ENCODE results near the gene CUX1. TPM values are rescaled to one million over a fixed set of nuclear protein-coding genes. Genes with fewer than 3 reads are reported as not detected.

CUX1 gene
- total RNA-seq, 3 donors from 2014 or later: 35.1 to 54.4 (median 41.1) TPM

DNA sequence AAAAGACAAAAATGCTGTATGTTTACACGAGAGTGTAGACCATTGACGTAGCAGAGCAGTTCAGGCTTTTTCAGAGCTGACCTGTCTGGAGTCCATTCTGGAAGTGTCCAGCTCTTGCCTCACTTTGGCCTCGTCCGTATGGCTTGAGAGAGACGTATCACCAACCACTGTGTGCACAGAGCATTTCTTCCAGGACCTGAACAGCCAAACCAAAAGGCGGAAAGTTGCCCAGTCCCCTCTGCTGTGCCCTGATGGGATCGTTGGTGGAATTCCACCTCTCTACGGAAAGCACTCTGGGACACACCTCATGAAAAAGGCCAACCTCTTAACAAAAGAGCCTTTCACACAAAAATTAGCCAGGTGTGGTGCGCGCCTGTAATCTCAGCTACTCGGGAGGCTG is 284.5 kb downstream of the CUX1 start:
- TF ChIP-seq, protein P1, sequence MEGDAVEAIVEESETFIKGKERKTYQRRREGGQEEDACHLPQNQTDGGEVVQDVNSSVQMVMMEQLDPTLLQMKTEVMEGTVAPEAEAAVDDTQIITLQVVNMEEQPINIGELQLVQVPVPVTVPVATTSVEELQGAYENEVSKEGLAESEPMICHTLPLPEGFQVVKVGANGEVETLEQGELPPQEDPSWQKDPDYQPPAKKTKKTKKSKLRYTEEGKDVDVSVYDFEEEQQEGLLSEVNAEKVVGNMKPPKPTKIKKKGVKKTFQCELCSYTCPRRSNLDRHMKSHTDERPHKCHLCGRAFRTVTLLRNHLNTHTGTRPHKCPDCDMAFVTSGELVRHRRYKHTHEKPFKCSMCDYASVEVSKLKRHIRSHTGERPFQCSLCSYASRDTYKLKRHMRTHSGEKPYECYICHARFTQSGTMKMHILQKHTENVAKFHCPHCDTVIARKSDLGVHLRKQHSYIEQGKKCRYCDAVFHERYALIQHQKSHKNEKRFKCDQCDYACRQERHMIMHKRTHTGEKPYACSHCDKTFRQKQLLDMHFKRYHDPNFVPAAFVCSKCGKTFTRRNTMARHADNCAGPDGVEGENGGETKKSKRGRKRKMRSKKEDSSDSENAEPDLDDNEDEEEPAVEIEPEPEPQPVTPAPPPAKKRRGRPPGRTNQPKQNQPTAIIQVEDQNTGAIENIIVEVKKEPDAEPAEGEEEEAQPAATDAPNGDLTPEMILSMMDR (IDR thresholded peaks at IDR 0.05): no peak
- Histone ChIP-seq H3K9me3 (no peaks in the 10 kb centered on the region), H3K4me3 (no peak overlapping the region), H3K27ac (no peak overlapping the region), H3K36me3 (no peaks in the 10 kb centered on the region), H3K4me1 (no peaks in the 10 kb centered on the region), H3K27me3 (no peaks in the 10 kb centered on the region)
- DNase-seq (ENCODE audit: low spot score in 2 of 2): no peak
- intact Hi-C loops (cut with DNase I; ENCODE audit: low total_unique reads): no loop called here

DNA sequence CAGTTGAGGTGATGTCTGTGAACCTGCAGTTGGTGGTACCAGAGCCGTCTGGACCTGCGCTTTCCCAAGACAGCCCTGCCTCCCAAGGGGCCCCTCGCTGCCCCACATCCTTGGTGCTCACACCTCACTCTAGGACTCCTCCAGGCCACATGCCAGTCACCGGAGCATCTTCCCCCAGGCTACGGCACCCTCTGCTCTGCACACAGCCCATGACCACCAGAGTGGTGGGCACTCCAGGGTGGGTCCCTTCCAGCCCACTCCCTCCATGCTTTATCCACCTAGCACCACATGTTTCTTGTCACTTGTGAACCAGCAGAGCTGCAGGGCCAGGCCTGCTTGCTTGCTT is 285.6 kb downstream of the CUX1 start:
- no peaks in the 10 kb centered on the region for H3K4me1 ChIP-seq
- no peak for DNase-seq (ENCODE audit: low spot score in 2 of 2)
- no peaks in the 10 kb centered on the region for H3K27me3 ChIP-seq
- TF ChIP-seq POLR2A (IDR thresholded peaks at IDR 0.05) (no peak), POLR2AphosphoS5 (IDR thresholded peaks at IDR 0.05) (no peak)
- TF ChIP-seq, protein P1 (IDR thresholded peaks at IDR 0.05): no peak
- no peak overlapping the region for H3K4me3 ChIP-seq
- H3K9me3 ChIP-seq: no peaks in the 10 kb centered on the region
- intact Hi-C loops (cut with DNase I; ENCODE audit: low total_unique reads): no loop called here
- no peaks in the 10 kb centered on the region for H3K36me3 ChIP-seq
- no peak overlapping the region for H3K27ac ChIP-seq

DNA sequence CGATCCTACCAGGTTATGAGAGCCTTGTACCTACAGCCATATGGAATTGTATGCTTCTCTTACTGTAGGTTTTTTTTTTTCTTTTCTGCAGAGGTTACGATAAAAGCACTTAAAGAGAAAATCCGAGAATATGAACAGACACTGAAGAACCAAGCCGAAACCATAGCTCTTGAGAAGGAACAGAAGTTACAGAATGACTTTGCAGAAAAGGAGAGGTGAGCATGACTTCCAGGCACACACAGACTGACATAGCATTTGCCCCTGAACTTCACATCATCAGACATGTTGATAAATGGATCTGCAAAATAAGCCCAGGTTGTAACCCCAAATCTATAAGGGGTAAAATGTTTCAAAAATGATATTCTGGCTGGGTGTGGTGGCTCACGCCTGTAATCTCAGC is 286.8 kb downstream of the CUX1 start:
- Histone ChIP-seq H3K27me3 (no peaks in the 10 kb centered on the region), H3K9me3 (no peaks in the 10 kb centered on the region), H3K27ac (no peak overlapping the region), H3K4me1 (no peaks in the 10 kb centered on the region), H3K4me3 (no peak overlapping the region), H3K36me3 (no peaks in the 10 kb centered on the region)
- intact Hi-C loops (cut with DNase I; ENCODE audit: low total_unique reads): no loop called here
- no peak for DNase-seq (ENCODE audit: low spot score in 2 of 2)
- TF ChIP-seq, protein P1 (IDR thresholded peaks at IDR 0.05): no peak
- TF ChIP-seq POLR2A (IDR thresholded peaks at IDR 0.05): no peak
- no peak for TF ChIP-seq POLR2AphosphoS5 (IDR thresholded peaks at IDR 0.05)

DNA sequence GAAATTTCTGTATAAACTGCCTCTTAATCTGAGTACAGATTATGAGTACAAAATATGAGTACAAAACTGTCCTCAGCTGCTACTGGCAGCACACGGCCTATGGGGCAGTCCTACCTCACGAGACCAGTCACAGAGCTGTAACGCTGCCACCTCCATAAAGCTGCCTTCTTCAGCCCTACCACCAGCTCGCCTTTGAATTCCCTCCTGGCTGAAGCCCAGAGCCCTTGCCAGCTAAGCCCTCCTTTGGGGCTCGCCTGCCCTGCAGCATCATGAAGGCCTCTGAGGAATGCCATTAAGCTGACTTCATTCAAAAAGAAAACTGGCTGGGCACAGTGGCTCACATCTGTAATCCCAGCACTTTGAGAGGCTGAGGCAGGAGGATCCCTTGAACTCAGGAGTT is 289.2 kb downstream of the CUX1 start:
- no peak overlapping the region for H3K27ac ChIP-seq
- H3K36me3 ChIP-seq: no peaks in the 10 kb centered on the region
- H3K4me3 ChIP-seq: no peak overlapping the region
- TF ChIP-seq POLR2A (IDR thresholded peaks at IDR 0.05) (no peak), POLR2AphosphoS5 (IDR thresholded peaks at IDR 0.05) (no peak)
- TF ChIP-seq, protein P1 (IDR thresholded peaks at IDR 0.05): no peak
- DNase-seq (ENCODE audit: low spot score in 2 of 2): no peak
- H3K27me3 ChIP-seq: no peaks in the 10 kb centered on the region
- no peaks in the 10 kb centered on the region for H3K9me3 ChIP-seq
- no peaks in the 10 kb centered on the region for H3K4me1 ChIP-seq
- intact Hi-C loops (cut with DNase I; ENCODE audit: low total_unique reads): no loop called here

DNA sequence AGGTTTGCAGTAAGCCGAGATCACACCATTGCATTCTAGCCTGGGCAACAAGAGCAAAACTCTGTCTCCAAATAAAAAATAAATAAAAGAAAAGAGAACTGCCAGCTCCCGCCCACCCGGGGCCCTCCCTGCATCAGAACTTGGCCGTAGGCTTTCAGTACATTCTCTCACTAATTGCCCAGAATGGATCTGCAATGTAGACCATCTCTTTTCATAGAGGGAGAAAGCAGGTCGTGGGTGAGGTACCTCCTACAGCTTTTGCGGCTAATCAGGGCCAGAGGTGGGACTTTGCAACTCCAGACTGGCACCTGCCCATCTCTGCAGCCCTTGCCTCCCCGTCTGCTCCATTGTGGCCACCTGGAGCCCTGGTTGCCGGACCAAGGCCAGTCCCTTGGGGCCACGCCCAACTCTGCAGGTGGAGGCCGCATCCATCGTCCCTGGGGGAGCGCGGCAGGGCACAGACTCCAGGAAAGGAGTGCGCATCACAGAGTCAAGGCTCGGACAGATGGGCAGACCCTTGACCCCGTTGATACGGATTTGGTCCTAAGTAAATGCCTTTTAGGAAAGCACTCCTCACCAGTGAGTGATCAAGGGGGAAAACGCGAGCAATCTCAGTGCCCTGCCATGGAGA is 290.2 kb downstream of the CUX1 start:
- no peaks in the 10 kb centered on the region for H3K9me3 ChIP-seq
- intact Hi-C loops (cut with DNase I; ENCODE audit: low total_unique reads): no loop called here
- no peaks in the 10 kb centered on the region for H3K36me3 ChIP-seq
- TF ChIP-seq POLR2AphosphoS5 (IDR thresholded peaks at IDR 0.05): no peak
- TF ChIP-seq, protein P1 (IDR thresholded peaks at IDR 0.05): no peak
- no peak for TF ChIP-seq POLR2A (IDR thresholded peaks at IDR 0.05)
- no peak overlapping the region for H3K27ac ChIP-seq
- no peaks in the 10 kb centered on the region for H3K27me3 ChIP-seq
- no peaks in the 10 kb centered on the region for H3K4me1 ChIP-seq
- no peak for DNase-seq (ENCODE audit: low spot score in 2 of 2)
- no peak overlapping the region for H3K4me3 ChIP-seq

Measured in breast epithelium (tissue), 4 donors.